ENCODE data around the gene AURKA.

AURKA gene

GRCh38 chr20:56426926-56427325 is 34.9 kb upstream of the AURKA start:
- H3F3A ChIP-seq (ENCODE audit: low read depth): no peaks in the 10 kb centered on the region
- H3K9me2 ChIP-seq (replicated peaks; ENCODE audit: low read depth, low read length): no peaks in the 10 kb centered on the region
- no peaks in the 10 kb centered on the region for H3K27me3 ChIP-seq (ENCODE audit: insufficient read depth, low read length, poor library complexity, severe bottlenecking)
- H3K9ac ChIP-seq (ENCODE audit: low read depth, low read length, poor library complexity, severe bottlenecking): no peak overlapping the region
- no peaks in the 10 kb centered on the region for H3K36me3 ChIP-seq (ENCODE audit: insufficient read depth, low read length)
- no peaks in the 10 kb centered on the region for H4K20me1 ChIP-seq (ENCODE audit: insufficient read depth, low read length, poor library complexity, severe bottlenecking)
- H3K79me2 ChIP-seq (ENCODE audit: insufficient read depth, low read length): no peaks in the 10 kb centered on the region
- no peak overlapping the region for H3K4me2 ChIP-seq (ENCODE audit: low read depth, low read length, poor library complexity, severe bottlenecking)
- no peaks in the 10 kb centered on the region for H3K9me3 ChIP-seq (ENCODE audit: insufficient read depth, low read depth, low read length)
- no peak for TF ChIP-seq EZH2phosphoT487 (IDR thresholded peaks at IDR 0.05; ENCODE audit: borderline replicate concordance)
- no peak for TF ChIP-seq CTCF (conservative IDR thresholded peaks at IDR 0.05; ENCODE audit: low read length)
- H2AFZ ChIP-seq (ENCODE audit: low read length): no peak overlapping the region
- peaks cover 32% of the 10 kb centered on the region for H3K4me1 ChIP-seq (ENCODE audit: insufficient read depth, low read length, poor library complexity, severe bottlenecking)
- no peak overlapping the region for H3K4me3 ChIP-seq (ENCODE audit: low read length, poor library complexity, severe bottlenecking)

GRCh38 chr20:56426026-56426425 is 34.0 kb upstream of the AURKA start:
- Histone ChIP-seq H3K4me3 (ENCODE audit: low read length, poor library complexity, severe bottlenecking) (no peak overlapping the region), H3K9me3 (ENCODE audit: insufficient read depth, low read depth, low read length) (no peaks in the 10 kb centered on the region), H3K36me3 (ENCODE audit: insufficient read depth, low read length) (no peaks in the 10 kb centered on the region), H4K20me1 (ENCODE audit: insufficient read depth, low read length, poor library complexity, severe bottlenecking) (no peaks in the 10 kb centered on the region), H2AFZ (ENCODE audit: low read length) (no peak overlapping the region), H3K4me1 (ENCODE audit: insufficient read depth, low read length, poor library complexity, severe bottlenecking) (peaks cover 40% of the 10 kb centered on the region), H3K27me3 (ENCODE audit: insufficient read depth, low read length, poor library complexity, severe bottlenecking) (no peaks in the 10 kb centered on the region), H3K4me2 (ENCODE audit: low read depth, low read length, poor library complexity, severe bottlenecking) (no peak overlapping the region), H3K9ac (ENCODE audit: low read depth, low read length, poor library complexity, severe bottlenecking) (no peak overlapping the region), H3K79me2 (ENCODE audit: insufficient read depth, low read length) (no peaks in the 10 kb centered on the region), H3F3A (ENCODE audit: low read depth) (no peaks in the 10 kb centered on the region), H3K9me2 (replicated peaks; ENCODE audit: low read depth, low read length) (no peaks in the 10 kb centered on the region)
- TF ChIP-seq EZH2phosphoT487 (IDR thresholded peaks at IDR 0.05; ENCODE audit: borderline replicate concordance) (no peak), CTCF (conservative IDR thresholded peaks at IDR 0.05; ENCODE audit: low read length) (no peak)

- Histone ChIP-seq H4K20me1 (ENCODE audit: insufficient read depth, low read length, poor library complexity, severe bottlenecking) (no peaks in the 10 kb centered on the region), H3K9me3 (ENCODE audit: insufficient read depth, low read depth, low read length) (no peaks in the 10 kb centered on the region), H3K9me2 (replicated peaks; ENCODE audit: low read depth, low read length) (no peaks in the 10 kb centered on the region), H2AFZ (ENCODE audit: low read length) (no peak overlapping the region), H3K27me3 (ENCODE audit: insufficient read depth, low read length, poor library complexity, severe bottlenecking) (no peaks in the 10 kb centered on the region), H3K4me1 (ENCODE audit: insufficient read depth, low read length, poor library complexity, severe bottlenecking) (peaks cover 31% of the 10 kb centered on the region), H3F3A (ENCODE audit: low read depth) (no peaks in the 10 kb centered on the region), H3K4me3 (ENCODE audit: low read length, poor library complexity, severe bottlenecking) (no peak overlapping the region), H3K79me2 (ENCODE audit: insufficient read depth, low read length) (no peaks in the 10 kb centered on the region), H3K4me2 (ENCODE audit: low read depth, low read length, poor library complexity, severe bottlenecking) (no peak overlapping the region), H3K9ac (ENCODE audit: low read depth, low read length, poor library complexity, severe bottlenecking) (no peak overlapping the region), H3K36me3 (ENCODE audit: insufficient read depth, low read length) (no peaks in the 10 kb centered on the region)
- TF ChIP-seq EZH2phosphoT487 (IDR thresholded peaks at IDR 0.05; ENCODE audit: borderline replicate concordance): no peak
- no peak for TF ChIP-seq CTCF (conservative IDR thresholded peaks at IDR 0.05; ENCODE audit: low read length)
Observed at GRCh38 chr20:56424931-56425330, 32.9 kb upstream of the AURKA start.

Data from Loucy (cell line).